ENCODE data around the gene GALNT2.

GALNT2 gene

DNA sequence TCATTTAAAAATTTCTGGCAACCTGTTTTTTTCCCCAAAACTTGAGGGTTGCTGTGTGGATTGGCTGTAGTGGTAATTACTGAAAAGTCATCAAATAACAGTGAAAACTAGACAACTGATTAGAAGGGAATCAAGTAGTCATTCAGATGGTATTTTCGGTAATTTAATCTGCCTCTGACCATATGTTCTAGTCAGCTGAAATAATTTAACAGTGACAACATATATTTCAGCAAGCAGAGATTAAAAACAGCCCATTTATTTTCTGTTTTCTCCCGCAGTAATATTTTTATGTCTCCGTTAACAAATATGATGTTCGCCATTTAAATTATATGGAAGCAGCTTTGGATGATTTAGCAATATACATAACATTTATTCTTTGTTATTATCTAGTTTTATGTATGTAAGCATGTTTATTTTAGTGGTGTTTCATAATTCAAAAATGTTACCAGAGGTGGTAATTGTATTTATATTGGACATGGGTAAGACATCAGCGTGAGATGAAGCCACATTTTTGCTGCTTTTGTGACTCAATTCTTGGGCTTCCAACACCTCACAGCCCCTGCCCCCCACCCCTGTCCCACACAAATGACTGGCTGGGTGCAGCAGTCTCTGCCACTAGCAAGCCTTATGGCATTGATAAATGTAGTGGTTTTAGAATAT lies 104.4 kb downstream of the GALNT2 start:
- no peak for DNase-seq

DNA sequence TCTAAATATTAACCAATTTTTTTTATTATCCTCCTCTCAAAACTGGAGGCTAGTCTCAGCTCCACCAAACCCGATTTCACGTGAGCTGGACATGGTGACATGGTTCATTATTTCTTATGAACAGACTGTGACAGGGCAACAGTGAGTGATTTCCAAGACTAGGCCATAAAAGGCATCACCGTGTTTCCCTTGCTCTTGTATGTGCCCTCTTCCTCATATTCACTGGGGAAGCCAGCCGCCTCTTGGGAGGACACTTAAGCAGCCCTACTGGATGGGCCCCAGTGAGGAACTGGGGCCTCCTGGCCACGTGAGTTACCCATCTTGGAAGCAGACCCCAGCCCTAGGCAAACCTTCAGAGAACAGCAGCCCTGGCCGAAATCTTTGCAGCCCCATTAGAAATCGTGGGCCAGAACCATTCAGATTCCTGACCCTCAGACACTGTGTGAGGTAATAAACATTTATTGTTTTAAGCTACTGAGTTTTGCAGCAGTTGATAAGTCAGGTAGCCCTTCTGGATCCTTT lies 105.0 kb downstream of the GALNT2 start:
- no peak for DNase-seq

DNA sequence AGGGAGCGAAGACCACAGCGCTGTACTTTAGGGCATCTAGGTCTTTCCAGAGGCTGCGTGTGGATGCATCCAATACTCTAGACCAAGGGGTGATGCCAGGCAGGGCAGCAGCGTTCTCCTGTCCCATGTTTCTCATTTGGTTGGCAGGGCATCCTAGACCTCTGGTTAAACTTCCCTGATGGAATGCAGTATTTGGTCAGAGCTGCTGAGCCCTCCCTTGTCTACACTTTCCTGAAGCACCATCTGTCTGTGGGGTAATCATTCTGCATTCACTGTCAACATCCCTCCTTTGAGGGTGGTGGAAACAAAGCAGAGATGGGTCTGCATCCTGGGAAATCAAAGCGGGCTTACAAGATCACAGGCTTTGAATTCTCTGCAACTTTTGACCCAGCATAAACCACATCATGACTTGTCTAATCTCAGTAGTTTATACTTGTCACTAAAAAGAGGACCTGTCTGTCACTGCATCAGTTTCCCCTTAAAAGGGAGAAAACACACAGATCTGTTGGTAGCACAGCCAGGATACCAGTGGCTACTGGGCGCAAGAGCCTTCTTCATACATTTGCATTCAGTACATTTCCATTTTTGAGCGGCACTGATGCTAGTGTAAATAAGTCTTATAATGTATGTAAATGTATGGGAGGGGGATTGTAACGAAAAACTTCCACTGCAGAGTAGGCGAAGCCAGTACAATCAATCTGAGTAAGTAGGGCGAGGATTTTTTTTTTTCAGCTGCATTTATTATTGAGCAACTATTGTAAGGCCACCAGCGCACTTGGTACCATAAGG lies 106.3 kb downstream of the GALNT2 start:
- no peak for DNase-seq

GRCh38 chr1:230174041-230174440 lies 107.0 kb downstream of the GALNT2 start:
- DNase-seq = no peak

- DNase-seq = no peak
Observed at GRCh38 chr1:230174471-230175162, 107.6 kb downstream of the GALNT2 start.

DNA sequence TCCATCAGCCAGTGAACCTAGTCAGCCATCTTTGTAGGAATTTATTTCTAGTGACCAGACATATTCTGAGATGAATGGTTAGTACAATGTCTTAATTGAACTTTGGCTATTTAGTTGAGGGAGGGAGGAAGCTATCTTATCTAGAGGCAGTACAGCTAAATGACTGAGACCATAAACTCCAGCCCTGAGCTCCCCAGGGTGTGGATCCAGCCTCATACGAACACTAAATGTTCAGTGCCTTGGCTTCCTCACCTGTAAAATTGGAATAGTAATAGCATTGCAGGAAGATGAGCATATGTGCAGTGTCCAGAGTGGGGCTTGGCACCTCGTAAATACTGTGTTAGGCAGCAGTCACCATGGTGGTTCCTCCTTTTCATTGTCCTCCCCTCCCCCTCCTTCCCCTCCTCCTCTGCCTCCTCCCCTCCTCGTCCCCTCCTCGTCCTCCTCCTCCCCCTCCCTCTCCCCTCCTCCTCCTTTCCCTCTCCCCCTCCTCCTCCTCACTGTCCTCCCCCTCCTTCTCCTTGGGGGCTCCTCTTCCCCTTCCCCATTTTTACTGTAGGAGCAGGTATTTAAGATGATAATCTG lies 108.2 kb downstream of the GALNT2 start:
- no peak for DNase-seq

- DNase-seq = no peak
Observed at GRCh38 chr1:230175839-230176238, 108.8 kb downstream of the GALNT2 start.

GRCh38 chr1:230176326-230176725 lies 109.3 kb downstream of the GALNT2 start:
- no peak for DNase-seq

DNA sequence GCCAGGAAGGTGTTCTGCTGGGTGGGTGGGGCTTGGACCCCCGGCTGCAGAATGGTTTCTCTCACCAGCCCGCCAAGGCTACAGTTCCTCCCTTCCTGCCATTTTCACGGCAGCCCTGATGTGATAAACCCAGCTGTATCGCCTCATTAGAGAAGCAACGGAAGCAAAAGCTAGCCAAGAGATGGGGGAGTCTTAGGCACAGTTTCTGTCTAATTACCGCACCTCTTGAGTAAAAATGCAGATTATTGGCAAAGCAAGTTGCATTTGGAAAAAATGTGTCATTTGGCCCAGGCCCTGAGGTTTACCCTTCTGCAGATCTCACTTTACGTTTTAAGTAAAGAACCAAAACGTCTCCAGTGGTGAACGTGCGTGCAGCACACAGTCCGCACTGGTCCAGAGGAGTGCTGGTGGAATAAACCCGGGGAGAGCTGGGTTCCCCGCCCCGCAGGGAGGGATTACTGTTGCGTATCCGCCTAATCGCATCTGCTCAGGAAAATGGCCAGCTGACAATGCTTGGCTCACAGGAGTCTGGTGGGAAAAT lies 109.9 kb downstream of the GALNT2 start:
- no peak for DNase-seq

DNA sequence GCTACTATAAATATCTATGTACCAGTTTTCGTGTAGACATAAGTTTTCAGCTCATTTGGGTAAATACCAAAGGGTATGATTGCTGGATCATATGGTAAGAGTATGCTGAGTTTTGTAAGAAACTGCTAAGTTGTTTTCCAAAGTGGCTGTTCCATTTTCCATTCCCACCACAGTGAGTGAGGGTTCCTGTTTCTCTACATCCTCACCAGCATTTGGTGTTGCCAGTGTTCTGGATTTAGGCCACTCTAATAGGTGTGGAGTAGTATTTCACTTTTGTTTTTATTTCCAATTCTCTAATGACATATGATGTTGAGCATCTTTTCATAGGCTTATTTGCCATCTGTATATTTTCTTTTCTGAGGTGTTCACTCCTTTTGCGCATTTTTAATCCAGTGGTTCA lies 112.2 kb downstream of the GALNT2 start:
- DNase-seq = no peak

- peak; percentile 4 to 19 for DNase-seq
Observed at GRCh38 chr1:230185076-230186001, 118.3 kb downstream of the GALNT2 start.

DNA sequence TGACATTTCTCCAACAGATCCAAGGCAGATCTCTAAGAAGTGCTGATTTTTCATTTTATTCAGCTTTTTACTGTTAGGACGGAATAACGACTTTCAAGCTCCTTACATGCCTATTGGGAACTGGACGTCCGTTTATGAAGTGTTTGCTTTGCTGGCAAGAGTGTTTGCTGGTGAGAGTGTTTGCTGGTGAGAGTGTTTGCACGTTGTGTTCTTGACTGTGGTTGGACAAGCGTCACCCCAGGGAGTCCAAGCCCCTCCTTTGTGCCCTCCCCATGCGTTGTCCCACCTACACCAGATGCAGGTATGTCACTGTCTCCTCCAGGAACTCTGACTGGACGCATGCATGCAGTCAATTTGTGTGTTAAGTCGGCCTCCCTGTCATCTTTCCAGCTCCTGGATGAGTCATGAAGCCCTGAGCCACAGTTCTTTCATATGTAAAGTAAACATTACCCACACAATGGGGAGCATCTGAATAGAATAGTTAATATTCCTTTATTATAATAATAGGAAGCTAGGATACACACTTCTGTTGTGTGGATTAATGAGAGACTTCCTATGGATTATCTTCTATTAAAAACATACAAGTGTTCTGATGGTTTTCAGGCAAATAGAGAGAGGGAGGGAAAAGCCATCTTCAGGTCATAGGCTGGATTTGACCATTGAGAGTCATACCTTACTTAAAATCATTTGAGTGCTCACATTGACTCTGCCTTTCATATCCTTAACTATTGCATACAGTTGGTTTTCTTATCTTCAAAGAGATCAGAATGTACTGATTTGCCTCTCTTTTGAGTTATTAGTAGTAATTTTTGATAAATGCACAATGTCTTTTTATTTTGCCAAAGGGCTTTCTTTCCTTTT lies 119.2 kb downstream of the GALNT2 start:
- no peak for DNase-seq

DNA sequence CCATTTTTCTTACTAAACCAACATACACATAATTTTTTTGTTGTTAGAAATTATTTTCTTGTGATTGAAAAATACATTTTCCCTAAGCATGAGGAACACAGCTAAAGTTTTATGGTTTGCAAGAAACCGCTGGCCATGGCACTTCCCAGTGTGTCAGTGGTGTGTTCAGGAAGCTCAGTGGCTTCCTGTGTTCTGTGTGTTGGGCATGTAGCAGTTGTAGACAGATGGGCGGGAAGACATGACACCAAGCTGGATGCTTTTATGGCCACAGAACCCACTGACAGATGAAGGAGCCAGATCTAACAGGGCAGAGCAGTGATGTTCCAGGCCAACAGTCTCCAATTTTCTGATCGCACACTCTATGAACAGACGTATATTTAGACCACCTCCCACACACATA lies 119.8 kb downstream of the GALNT2 start:
- peak; percentile 41 to 51 for DNase-seq

DNA sequence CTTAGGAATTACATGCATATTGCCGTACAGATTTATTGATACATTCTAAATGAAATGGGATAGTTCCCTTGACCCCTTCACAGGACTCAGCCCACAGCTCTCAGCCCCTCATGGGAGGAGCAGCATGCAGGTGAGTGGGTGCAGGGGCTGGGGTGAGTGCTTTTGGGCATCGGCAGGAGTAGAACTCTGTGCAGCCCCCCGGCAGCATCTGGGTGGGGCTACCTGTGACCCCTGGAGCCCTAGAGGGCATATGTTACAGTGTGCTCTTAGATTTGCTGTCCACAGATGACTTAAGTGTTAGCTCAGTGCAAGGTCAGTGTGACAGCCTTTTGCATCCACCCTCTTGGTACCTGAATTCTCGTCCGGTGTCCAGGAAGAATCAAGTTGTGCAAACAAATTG lies 120.3 kb downstream of the GALNT2 start:
- no peak for DNase-seq

DNA sequence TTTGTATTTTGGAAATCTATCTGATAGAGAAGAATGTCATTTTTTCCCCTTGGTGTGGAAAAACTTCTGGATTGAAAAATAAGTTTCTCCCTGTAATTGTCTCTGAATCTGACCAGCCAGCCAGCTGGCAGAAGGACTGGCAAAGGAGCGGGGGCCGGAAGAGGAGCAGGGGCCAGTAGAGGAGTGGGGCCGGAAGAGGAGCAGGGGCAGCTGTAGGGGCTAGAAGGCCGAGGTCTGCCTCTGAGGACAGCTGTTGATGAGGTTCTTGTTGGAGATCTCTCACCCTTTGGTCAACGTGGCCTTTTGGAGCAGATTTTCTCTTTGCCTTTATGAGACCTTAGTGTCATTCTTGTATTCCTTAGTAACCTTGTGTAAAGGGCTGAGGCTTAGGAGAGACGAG lies 121.8 kb downstream of the GALNT2 start:
- no peak for DNase-seq

DNA sequence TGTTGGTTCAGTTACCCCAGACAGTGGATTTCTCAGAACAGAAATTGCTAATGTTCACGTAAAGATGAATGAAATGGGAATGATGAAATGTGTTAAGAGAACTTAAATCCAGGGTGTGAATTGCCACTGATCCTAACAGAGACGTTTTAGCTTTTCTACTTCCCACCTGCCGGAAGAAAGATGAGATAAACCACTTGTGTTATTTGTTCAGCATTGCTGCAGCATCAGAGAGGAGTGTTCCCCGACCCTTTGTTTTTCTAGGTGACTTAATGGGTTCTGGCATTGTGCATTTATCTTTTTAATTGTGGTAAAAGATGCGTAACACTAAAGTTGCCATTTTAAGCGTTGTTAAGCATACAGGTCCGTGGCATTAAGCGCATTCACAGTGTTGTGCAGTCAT lies 122.3 kb downstream of the GALNT2 start:
- DNase-seq = no peak

- no peak for DNase-seq
Observed at GRCh38 chr1:230189824-230190223, 122.8 kb downstream of the GALNT2 start.

- DNase-seq = peak; percentile 90 to 93
Observed at GRCh38 chr1:230191079-230191804, 124.2 kb downstream of the GALNT2 start.

GRCh38 chr1:230191855-230192254 lies 124.8 kb downstream of the GALNT2 start:
- DNase-seq = no peak

DNA sequence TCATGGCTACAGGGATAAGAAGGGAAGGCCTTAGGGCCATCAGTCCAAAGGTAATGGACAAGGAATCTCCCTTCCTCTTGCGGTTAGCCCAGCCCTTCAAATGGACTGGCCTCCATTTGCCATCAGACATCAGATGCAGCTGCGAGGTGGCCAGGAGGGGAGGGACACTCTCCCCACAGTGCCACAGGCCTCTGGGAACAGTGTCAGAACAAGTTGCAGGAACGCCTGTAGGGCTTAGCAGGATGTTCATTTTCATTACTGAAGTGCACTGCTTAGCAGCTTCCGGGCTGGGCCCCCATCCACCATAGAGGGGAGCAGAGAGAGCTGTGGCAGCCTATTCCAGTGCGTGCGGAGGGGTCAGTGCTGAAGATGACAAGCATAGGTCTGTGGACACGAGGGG lies 127.5 kb downstream of the GALNT2 start:
- no peak for DNase-seq

Measured in AML-193 (cell line).